ENCODE results near the gene UGT1A5.
"Not testable (repeated sequence)": the region's sequence is repeated elsewhere in the genome, so short reads cannot be mapped to it uniquely, and the experiment has no call there.

The UGT1A5 gene

DNA sequence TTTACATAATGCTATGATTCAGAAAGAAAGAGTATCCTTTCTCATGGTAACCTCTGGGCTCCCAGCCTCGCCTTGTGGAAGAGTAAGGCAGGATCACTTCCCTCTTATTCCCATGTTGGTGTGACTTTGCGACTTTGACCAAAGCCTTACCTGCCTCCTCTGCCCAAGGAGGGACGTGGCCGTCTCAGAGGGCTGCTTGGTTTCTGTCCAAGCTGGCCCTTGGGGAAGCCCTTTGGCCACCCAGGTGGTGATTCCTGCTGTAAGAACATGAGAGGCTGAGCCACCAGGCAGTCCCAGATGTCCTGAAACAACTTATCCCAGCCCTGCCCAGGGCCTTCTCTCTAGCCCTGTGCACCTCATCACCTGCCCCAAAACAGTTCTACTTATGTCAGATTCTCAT, 14.0 kb upstream of the UGT1A5 start:
- no peak for FAIRE-seq

DNA sequence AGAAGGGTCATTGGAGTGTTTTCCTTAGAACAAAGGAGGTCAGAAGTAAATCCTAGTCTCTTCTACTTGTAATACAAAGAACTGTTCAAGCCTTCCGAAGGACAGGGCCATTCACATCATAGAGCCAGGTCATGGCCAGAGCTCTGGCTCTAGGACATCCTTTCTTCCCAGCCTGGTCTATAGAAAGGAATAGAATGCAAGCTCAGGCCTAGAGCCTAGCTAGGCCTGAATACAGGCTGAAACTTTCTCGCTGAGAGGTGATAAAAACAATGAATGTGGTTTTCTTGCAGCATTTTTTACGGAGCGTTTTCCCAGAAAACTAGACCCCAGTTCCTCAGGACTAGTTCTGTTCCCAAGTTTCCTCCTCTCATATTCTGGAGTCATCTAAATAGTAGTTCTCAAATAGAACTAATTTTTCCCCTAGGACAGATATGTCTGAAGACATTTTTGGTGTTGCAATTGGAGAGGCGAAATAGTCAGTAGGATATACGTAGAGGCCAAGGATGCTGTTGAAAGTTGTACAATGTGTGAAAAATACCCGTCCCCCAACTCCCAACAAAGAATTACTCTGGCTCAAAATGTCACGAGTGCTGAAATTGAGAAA, 13.2 kb upstream of the UGT1A5 start:
- no peak for FAIRE-seq

DNA sequence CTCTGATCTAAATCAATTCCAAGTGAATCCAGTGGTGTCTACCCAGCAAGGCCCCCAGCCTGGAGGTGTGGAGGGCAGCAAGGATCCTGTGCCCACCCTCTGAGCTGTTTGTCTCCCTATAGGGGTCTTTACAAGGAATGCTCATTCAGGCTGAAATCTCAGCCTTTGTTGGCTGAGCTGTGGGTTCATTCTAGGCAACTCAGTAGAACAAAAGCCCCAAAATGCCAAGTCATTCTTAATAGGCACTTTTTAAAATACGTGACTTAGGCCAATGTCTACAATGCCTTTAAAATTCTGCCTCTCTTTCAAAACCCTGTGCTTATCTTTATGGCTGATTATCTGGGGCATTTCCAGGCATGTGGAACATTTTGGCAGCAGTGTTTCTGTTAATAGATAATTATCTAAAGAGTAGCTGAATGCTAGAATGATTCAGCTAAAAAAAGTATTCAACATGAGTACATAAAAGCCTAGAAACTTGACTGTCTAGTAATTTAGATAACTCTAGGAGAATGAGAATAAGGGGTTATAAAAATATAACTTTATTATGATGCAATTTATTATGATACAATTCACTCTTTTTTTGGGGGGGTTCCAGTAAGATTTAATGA, 12.6 kb upstream of the UGT1A5 start:
- peak; percentile 84 for FAIRE-seq

- not testable (repeated sequence) for FAIRE-seq
Measured at GRCh38 chr2:233700842-233701241, 11.9 kb upstream of the UGT1A5 start.

GRCh38 chr2:233702238-233702637, 10.5 kb upstream of the UGT1A5 start:
- no peak for FAIRE-seq

DNA sequence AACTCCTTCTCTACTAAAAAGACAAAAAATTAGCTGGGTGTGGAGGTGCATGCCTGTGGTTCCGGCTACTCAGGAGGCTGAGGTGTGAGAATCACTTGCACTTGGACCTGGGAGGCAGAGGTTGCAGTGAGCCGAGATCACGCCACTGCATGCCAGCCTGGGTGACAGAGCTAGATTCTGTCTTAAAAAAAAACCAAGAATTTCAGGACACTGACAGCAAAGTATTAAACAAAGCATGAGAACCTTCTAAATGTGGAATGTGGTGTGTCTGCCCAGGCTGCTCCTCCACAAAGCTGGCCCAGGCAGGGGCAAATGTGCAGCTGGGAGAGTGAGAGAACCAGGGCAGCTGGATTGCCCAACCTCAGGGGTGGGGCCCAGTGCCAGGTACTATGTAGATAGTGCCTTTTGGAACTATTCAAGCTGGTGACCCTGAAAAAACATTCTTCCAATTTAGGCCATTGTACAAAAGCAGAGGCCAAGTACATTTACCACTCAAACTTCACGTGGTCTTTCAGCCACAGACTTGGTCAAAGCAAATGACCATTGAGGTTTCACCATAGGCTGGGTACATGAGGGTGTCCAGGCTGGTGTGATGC, 6.7 kb upstream of the UGT1A5 start:
- no peak for FAIRE-seq

GRCh38 chr2:233706720-233707119, 6.0 kb upstream of the UGT1A5 start:
- FAIRE-seq, result no peak

DNA sequence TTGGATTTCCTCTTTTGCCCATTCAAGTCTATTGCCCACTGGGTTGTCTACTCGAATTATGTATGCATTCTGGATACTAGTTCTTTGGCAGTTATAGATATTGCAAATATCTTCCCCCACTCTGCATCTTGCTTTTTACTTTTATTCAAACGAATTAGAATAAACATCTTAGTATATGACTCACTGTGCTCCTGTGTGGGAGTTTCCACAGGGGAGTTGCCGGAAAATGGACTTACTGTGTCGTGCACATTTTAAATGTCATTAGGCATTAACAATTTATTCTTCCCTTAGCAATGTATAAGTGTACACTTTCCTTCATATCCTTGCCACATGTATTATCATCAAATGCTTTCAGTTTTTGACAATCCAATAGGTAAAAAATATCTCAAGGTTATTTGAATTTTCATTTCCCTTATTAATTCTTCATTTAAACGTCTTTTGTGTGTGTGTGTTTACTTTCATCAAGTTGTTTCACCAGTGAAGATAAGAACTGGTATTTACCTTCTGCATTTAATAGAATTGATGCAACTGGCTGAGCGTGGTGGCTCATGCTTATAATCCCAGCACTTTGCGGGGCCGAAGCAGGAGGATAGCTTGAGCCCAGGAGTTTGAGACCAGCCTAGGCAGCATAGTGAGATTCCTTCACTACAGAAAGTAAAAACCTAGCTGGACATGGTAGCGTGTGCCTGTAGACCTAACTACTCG, 4.6 kb upstream of the UGT1A5 start:
- FAIRE-seq, result no peak

- no peak for FAIRE-seq
Measured at GRCh38 chr2:233708942-233709341, 3.8 kb upstream of the UGT1A5 start.

GRCh38 chr2:233711312-233712008, 1.2 kb upstream of the UGT1A5 start:
- FAIRE-seq, result no peak

DNA sequence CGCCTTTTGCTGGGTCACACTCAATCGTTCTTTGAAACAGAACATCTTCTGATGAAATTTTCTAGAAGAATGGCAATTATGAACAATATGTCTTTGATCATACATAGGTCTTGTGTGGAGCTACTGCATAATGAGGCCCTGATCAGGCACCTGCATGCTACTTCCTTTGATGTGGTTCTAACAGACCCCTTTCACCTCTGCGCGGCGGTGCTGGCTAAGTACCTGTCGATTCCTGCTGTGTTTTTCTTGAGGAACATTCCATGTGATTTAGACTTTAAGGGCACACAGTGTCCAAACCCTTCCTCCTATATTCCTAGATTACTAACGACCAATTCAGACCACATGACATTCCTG, 532 bp downstream of the UGT1A5 start:
- no peak for FAIRE-seq

DNA sequence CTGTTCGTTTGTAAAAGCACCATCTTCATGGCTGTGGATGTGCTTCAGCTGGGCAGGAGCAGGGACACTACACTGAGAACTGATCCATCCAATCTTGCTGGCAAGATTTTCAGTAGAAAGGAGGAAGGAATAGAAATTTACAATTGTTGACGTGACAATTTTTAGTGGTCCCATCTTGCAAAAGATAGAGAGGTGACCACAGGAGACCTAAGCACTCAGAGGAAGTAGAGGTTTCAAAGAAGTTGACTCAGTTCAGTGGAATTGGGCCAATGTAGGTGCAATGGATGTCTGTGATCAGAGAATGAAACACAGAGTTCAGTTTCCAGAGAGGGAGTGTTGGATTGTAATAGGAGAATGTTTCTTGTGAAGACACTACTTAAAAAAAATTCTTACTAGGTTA, 1.4 kb downstream of the UGT1A5 start:
- FAIRE-seq, result no peak

DNA sequence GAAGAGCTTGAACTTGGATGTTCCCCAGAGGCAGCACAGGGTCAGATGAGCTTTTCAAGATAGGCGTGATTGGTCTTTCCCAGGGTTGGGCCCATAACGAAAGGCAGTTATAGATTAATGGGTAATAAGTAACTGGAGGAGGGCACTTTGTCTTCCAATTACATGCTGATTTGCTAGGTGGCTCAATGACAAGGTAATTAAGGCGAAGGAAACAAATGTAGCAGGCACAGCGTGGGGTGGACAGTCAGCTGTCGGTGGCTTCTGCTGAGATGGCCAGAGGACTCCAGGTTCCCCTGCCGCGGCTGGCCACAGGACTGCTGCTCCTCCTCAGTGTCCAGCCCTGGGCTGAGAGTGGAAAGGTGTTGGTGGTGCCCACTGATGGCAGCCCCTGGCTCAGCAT, 5.8 kb downstream of the UGT1A5 start, which contains the start of gene UGT1A4:
UGT1A4 (plus strand) TSS at position 185 of the 400 bp plus-strand sequence; CDS start at position 270, 85 bp downstream.
- FAIRE-seq, result no peak

GRCh38 chr2:233728723-233729301, 16.1 kb downstream of the UGT1A5 start, which contains the start of gene UGT1A3:
Gene UGT1A3, plus strand, starts transcription at chr2:233729042. Its CDS starts 85 bp downstream, at chr2:233729127.
- no peak for FAIRE-seq

DNA sequence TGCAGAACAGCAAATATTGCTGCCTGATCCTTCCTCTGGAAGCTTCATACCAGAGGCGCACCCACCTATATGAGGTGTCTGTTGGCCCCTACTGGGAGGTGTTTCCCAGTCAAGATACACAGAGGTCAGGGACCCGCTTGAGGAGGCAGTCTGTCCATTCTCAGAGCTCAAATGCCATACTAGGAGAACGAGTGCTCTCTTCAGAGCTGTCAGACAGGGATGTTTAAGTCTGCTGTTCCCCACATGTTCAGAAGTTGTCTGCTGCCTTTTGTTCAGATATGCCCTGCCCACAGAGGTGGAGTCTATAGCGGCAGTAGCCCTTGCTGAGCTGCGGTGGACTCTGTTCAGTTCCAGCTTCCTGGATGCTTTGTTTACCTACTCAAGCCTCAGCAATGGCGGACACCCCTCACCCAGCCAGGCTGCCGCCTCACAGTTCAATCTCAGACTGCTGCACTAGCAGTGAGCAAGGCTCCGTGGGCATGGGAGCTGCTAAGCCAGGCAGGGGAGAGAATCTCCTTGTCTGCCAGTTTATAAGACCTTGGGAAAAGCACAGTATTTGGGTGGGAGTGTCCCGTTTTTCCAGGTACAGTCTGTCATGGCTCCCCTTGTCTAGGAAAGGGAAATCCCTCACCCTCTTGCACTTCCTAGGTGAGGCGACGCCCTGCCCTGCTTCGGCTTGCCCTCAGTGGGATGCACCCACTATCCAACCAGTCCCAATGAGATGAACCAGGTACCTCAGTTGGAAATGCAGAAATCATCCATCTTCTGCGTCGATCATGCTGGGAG, 24.4 kb downstream of the UGT1A5 start:
- not testable (repeated sequence) for FAIRE-seq

GRCh38 chr2:233740870-233741269, 28.2 kb downstream of the UGT1A5 start:
- FAIRE-seq, result no peak

- FAIRE-seq, result no peak
Measured at GRCh38 chr2:233743464-233744259, 31.0 kb downstream of the UGT1A5 start.

GRCh38 chr2:233745073-233745755, 32.5 kb downstream of the UGT1A5 start:
- no peak for FAIRE-seq

DNA sequence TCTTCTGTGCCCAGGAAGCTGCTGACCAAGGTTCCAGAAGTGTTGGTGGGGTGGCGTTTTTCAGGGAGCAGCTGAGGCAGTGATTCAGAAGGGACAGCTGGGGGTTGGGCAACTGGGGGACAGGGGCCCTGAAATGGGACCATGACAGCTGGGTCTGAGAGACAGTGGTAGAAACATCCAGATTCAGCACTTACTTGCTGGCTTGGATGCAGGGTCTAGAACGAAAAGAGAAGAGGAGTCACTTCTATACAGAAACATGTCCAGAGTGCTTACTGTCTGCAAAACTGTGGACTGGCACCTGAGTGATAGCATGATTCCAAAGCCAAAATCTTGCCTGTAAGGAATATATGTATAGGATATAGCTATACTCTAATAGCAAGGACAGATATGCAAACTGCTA, 33.1 kb downstream of the UGT1A5 start:
- FAIRE-seq, result not testable (repeated sequence)

Data from colon (tissue), 2 donors.